ENCODE measurements around the gene MSI1.

Gene MSI1

GRCh38 chr12:120350576-120351350 is 18.2 kb downstream of the MSI1 start:
- in situ Hi-C loops (cut with MboI; ENCODE audit: low pct_unique_long_range_greater_than_20kb, low sequenced_read_pairs, unreplicated experiment) = no loop called here
- DNase-seq (ENCODE audit: low spot score) = no peak

GRCh38 chr12:120347766-120348165 is 21.2 kb downstream of the MSI1 start:
- no peak for DNase-seq (ENCODE audit: low spot score)
- TF ChIP-seq CTCF (IDR thresholded peaks at IDR 0.05; ENCODE audit: extremely low read depth, insufficient read depth, missing control alignments) = no peak
- in situ Hi-C loops (cut with MboI; ENCODE audit: low pct_unique_long_range_greater_than_20kb, low sequenced_read_pairs, unreplicated experiment) = no loop called here

More at GRCh38 chr12:120350576-120351350, 18.2 kb downstream of the MSI1 start:
- no peak for TF ChIP-seq CTCF (IDR thresholded peaks at IDR 0.05; ENCODE audit: extremely low read depth, insufficient read depth, missing control alignments)

- TF ChIP-seq CTCF (IDR thresholded peaks at IDR 0.05; ENCODE audit: extremely low read depth, insufficient read depth, missing control alignments) = no peak
- no peak for DNase-seq (ENCODE audit: low spot score)
- in situ Hi-C loops (cut with MboI; ENCODE audit: low pct_unique_long_range_greater_than_20kb, low sequenced_read_pairs, unreplicated experiment) = no loop called here
Observed at GRCh38 chr12:120346681-120347080, 22.3 kb downstream of the MSI1 start.

- in situ Hi-C loops (cut with MboI; ENCODE audit: low pct_unique_long_range_greater_than_20kb, low sequenced_read_pairs, unreplicated experiment) = no loop called here
- no peak for TF ChIP-seq CTCF (IDR thresholded peaks at IDR 0.05; ENCODE audit: extremely low read depth, insufficient read depth, missing control alignments)
- DNase-seq (ENCODE audit: low spot score) = no peak
Observed at GRCh38 chr12:120346031-120346430, 22.9 kb downstream of the MSI1 start.

GRCh38 chr12:120343692-120344091 is 25.3 kb downstream of the MSI1 start:
- no peak for TF ChIP-seq CTCF (IDR thresholded peaks at IDR 0.05; ENCODE audit: extremely low read depth, insufficient read depth, missing control alignments)
- no peak for DNase-seq (ENCODE audit: low spot score)
- in situ Hi-C loops (cut with MboI; ENCODE audit: low pct_unique_long_range_greater_than_20kb, low sequenced_read_pairs, unreplicated experiment) = no loop called here

GRCh38 chr12:120343039-120343537 is 25.9 kb downstream of the MSI1 start:
- in situ Hi-C loops (cut with MboI; ENCODE audit: low pct_unique_long_range_greater_than_20kb, low sequenced_read_pairs, unreplicated experiment) = no loop called here
- no peak for DNase-seq (ENCODE audit: low spot score)
- no peak for TF ChIP-seq CTCF (IDR thresholded peaks at IDR 0.05; ENCODE audit: extremely low read depth, insufficient read depth, missing control alignments)

Measured in GM13977 (cell line).